ENCODE data around the gene C1QTNF6. TPM values are rescaled to one million over a fixed set of nuclear protein-coding genes. Genes with fewer than 3 reads are reported as not detected.
"Not testable (repeated sequence)": the region's sequence is repeated elsewhere in the genome, so short reads cannot be mapped to it uniquely, and the experiment has no call there.

The C1QTNF6 gene
- total RNA-seq: 1 to 10 TPM; 6.1 to 6.2 TPM

GRCh38 chr22:37187891-37188761 lies at the start of gene C1QTNF6:
TSS of gene C1QTNF6 (minus strand) at chr22:37188247. CDS start at chr22:37188213, 34 bp downstream.
- no peak for DNase-seq
- Mint-ChIP-seq H3K36me3 (ENCODE audit: low read depth) (peaks cover 23% of the 10 kb centered on the region), H3K4me1 (ENCODE audit: low read depth) (peaks cover 77% of the 10 kb centered on the region), H3K4me3 (peak within 1 kb of the TSS; percentile 39), H3K27me3 (ENCODE audit: low read depth) (no peaks in the 10 kb centered on the region), H3K27ac (peak within 1 kb of the TSS; percentile 75), H3K9me3 (ENCODE audit: insufficient read depth) (peaks cover 10% of the 10 kb centered on the region)
- POLR2A ChIA-PET: interaction anchor here (1.1 to 2.7 kb wide), 3 partner anchors 9 to 41 kb away, joined by 3 to 11 read pairs (median 6); no protein-coding TSS in a partner anchor
- CTCF ChIA-PET: interaction anchor here (4.4 to 17.4 kb wide), 2 partner anchors 10 to 24 kb away, joined by 25 to 280 read pairs; no protein-coding TSS in a partner anchor
- no peak for ATAC-seq

GRCh38 chr22:37235897-37236607 lies 48.0 kb upstream of the C1QTNF6 start:
- CTCF ChIA-PET: interaction anchor here (0.6 kb wide), 1 partner anchor 25 kb away, joined by 3 read pairs; no protein-coding TSS in a partner anchor
- ATAC-seq: no peak
- peak overlapping the region; percentile 87 for H3K27ac Mint-ChIP-seq
- peaks cover 96% of the 10 kb centered on the region for H3K36me3 Mint-ChIP-seq (ENCODE audit: low read depth)
- H3K27me3 Mint-ChIP-seq (ENCODE audit: low read depth): no peaks in the 10 kb centered on the region
- H3K9me3 Mint-ChIP-seq (ENCODE audit: insufficient read depth): no peaks in the 10 kb centered on the region
- no peak for DNase-seq
- H3K4me3 Mint-ChIP-seq: peak overlapping the region; percentile 99
- POLR2A ChIA-PET: interaction anchor here (0.6 to 1.4 kb wide), 3 partner anchors 9 to 86 kb away, joined by 3 to 5 read pairs (median 4); partner anchors contain the start of genes IL2RB and RAC2
- H3K4me1 Mint-ChIP-seq (ENCODE audit: low read depth): peaks cover 97% of the 10 kb centered on the region

GRCh38 chr22:37234736-37235711 lies 47.0 kb upstream of the C1QTNF6 start:
- no peaks in the 10 kb centered on the region for H3K9me3 Mint-ChIP-seq (ENCODE audit: insufficient read depth)
- no peak for ATAC-seq
- H3K27ac Mint-ChIP-seq: peak overlapping the region; percentile 87
- peak overlapping the region; percentile 99 for H3K4me3 Mint-ChIP-seq
- peak; percentile 38 for DNase-seq
- H3K27me3 Mint-ChIP-seq (ENCODE audit: low read depth): no peaks in the 10 kb centered on the region
- ChIA-PET POLR2A (interaction anchor here (0.9 to 7.4 kb wide), 3 partner anchors 6 to 16 kb away, joined by 3 to 278 read pairs (median 5); partner anchors contain the start of gene RAC2), CTCF (no interaction called here)
- H3K36me3 Mint-ChIP-seq (ENCODE audit: low read depth): peaks cover 93% of the 10 kb centered on the region
- H3K4me1 Mint-ChIP-seq (ENCODE audit: low read depth): peaks cover 97% of the 10 kb centered on the region

GRCh38 chr22:37233751-37234631 lies 45.9 kb upstream of the C1QTNF6 start:
- CTCF ChIA-PET: interaction anchor here (0.8 to 2.0 kb wide), 2 partner anchors 9 to 26 kb away, joined by 3 to 9 read pairs; no protein-coding TSS in a partner anchor
- H3K27ac Mint-ChIP-seq: peak overlapping the region; percentile 87

GRCh38 chr22:37233371-37233750 lies 45.3 kb upstream of the C1QTNF6 start:
- H3K4me3 Mint-ChIP-seq: peak overlapping the region; percentile 99
- peaks cover 97% of the 10 kb centered on the region for H3K4me1 Mint-ChIP-seq (ENCODE audit: low read depth)
- H3K27me3 Mint-ChIP-seq (ENCODE audit: low read depth); ATAC-seq; DNase-seq; H3K9me3 Mint-ChIP-seq (ENCODE audit: insufficient read depth): not testable (repeated sequence)
- ChIA-PET CTCF (interaction anchor here (0.8 to 2.0 kb wide), 2 partner anchors 9 to 27 kb away, joined by 3 to 9 read pairs; no protein-coding TSS in a partner anchor), POLR2A (interaction anchor here (1.9 to 7.4 kb wide), 2 partner anchors 8 to 14 kb away, joined by 8 to 278 read pairs; partner anchors contain the start of gene RAC2)
- peaks cover 94% of the 10 kb centered on the region for H3K36me3 Mint-ChIP-seq (ENCODE audit: low read depth)
- H3K27ac Mint-ChIP-seq: peak overlapping the region; percentile 87

More at GRCh38 chr22:37233751-37234631, 45.9 kb upstream of the C1QTNF6 start:
- no peaks in the 10 kb centered on the region for H3K27me3 Mint-ChIP-seq (ENCODE audit: low read depth)
- POLR2A ChIA-PET: interaction anchor here (0.6 to 7.4 kb wide), 4 partner anchors 7 to 78 kb away, joined by 3 to 278 read pairs (median 6); partner anchors contain the start of gene RAC2
- H3K4me1 Mint-ChIP-seq (ENCODE audit: low read depth): peaks cover 97% of the 10 kb centered on the region
- peaks cover 94% of the 10 kb centered on the region for H3K36me3 Mint-ChIP-seq (ENCODE audit: low read depth)
- no peaks in the 10 kb centered on the region for H3K9me3 Mint-ChIP-seq (ENCODE audit: insufficient read depth)
- peak overlapping the region; percentile 99 for H3K4me3 Mint-ChIP-seq
- ATAC-seq (no peak), DNase-seq (peak; percentile 34)

GRCh38 chr22:37232140-37232998 lies 44.3 kb upstream of the C1QTNF6 start:
- peak overlapping the region; percentile 100 for H3K27ac Mint-ChIP-seq
- ATAC-seq: no peak
- CTCF ChIA-PET: interaction anchor here (1.2 to 4.3 kb wide), 3 partner anchors 10 to 13 kb away, joined by 4 to 66 read pairs (median 9); partner anchors contain the start of gene RAC2

GRCh38 chr22:37231406-37232139 lies 43.5 kb upstream of the C1QTNF6 start:
- ChIA-PET CTCF (interaction anchor here (1.2 to 4.3 kb wide), 6 partner anchors 11 to 227 kb away, joined by 3 to 66 read pairs (median 16); partner anchors contain the start of gene RAC2), POLR2A (interaction anchor here (1.2 to 7.4 kb wide), 3 partner anchors 10 to 82 kb away, joined by 4 to 278 read pairs (median 91); partner anchors contain the start of genes IL2RB and RAC2)
- Mint-ChIP-seq H3K36me3 (ENCODE audit: low read depth) (peaks cover 83% of the 10 kb centered on the region), H3K27ac (peak overlapping the region; percentile 100), H3K9me3 (ENCODE audit: insufficient read depth) (no peaks in the 10 kb centered on the region), H3K4me1 (ENCODE audit: low read depth) (peaks cover 90% of the 10 kb centered on the region), H3K27me3 (ENCODE audit: low read depth) (no peaks in the 10 kb centered on the region), H3K4me3 (peak overlapping the region; percentile 80)
- no peak for ATAC-seq
- peak; percentile 67 for DNase-seq

More at GRCh38 chr22:37232140-37232998, 44.3 kb upstream of the C1QTNF6 start:
- H3K4me1 Mint-ChIP-seq (ENCODE audit: low read depth): peaks cover 97% of the 10 kb centered on the region
- H3K9me3 Mint-ChIP-seq (ENCODE audit: insufficient read depth): no peaks in the 10 kb centered on the region
- POLR2A ChIA-PET: interaction anchor here (0.7 to 7.4 kb wide), 5 partner anchors 9 to 83 kb away, joined by 3 to 278 read pairs (median 8); partner anchors contain the start of genes IL2RB and RAC2
- H3K36me3 Mint-ChIP-seq (ENCODE audit: low read depth): peaks cover 90% of the 10 kb centered on the region
- H3K4me3 Mint-ChIP-seq: peak overlapping the region; percentile 80
- H3K27me3 Mint-ChIP-seq (ENCODE audit: low read depth): no peaks in the 10 kb centered on the region
- peak; percentile 36 for DNase-seq

- ChIA-PET POLR2A (interaction anchor here (0.7 to 7.4 kb wide), 5 partner anchors 11 to 106 kb away, joined by 3 to 278 read pairs (median 4); partner anchors contain the start of genes IL2RB and RAC2), CTCF (interaction anchor here (0.9 to 4.3 kb wide), 9 partner anchors 9 to 228 kb away, joined by 3 to 66 read pairs (median 9); partner anchors contain the start of gene RAC2)
- Mint-ChIP-seq H3K27ac (peak overlapping the region; percentile 100), H3K9me3 (ENCODE audit: insufficient read depth) (no peaks in the 10 kb centered on the region), H3K36me3 (ENCODE audit: low read depth) (peaks cover 83% of the 10 kb centered on the region), H3K4me1 (ENCODE audit: low read depth) (peaks cover 90% of the 10 kb centered on the region), H3K4me3 (peak overlapping the region; percentile 80), H3K27me3 (ENCODE audit: low read depth) (no peaks in the 10 kb centered on the region)
- ATAC-seq: peak; percentile 29
- DNase-seq: peak; percentile 91
These were observed 42.8 kb upstream of the C1QTNF6 start for GRCh38 chr22:37230673-37231405.
